ENCODE data around the gene ALOX15B.

- TF ChIP-seq, protein P1, sequence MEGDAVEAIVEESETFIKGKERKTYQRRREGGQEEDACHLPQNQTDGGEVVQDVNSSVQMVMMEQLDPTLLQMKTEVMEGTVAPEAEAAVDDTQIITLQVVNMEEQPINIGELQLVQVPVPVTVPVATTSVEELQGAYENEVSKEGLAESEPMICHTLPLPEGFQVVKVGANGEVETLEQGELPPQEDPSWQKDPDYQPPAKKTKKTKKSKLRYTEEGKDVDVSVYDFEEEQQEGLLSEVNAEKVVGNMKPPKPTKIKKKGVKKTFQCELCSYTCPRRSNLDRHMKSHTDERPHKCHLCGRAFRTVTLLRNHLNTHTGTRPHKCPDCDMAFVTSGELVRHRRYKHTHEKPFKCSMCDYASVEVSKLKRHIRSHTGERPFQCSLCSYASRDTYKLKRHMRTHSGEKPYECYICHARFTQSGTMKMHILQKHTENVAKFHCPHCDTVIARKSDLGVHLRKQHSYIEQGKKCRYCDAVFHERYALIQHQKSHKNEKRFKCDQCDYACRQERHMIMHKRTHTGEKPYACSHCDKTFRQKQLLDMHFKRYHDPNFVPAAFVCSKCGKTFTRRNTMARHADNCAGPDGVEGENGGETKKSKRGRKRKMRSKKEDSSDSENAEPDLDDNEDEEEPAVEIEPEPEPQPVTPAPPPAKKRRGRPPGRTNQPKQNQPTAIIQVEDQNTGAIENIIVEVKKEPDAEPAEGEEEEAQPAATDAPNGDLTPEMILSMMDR (IDR thresholded peaks at IDR 0.05 in 2 of 3, conservative IDR thresholded peaks at IDR 0.05 in 1 of 3; ENCODE audit: control insufficient read depth in 2 of 3, extremely low read depth in 1 of 3, insufficient read depth in 1 of 3, low read depth in 3 of 3, low read length in 3 of 3) = no peak
- TF ChIP-seq REST (IDR thresholded peaks at IDR 0.05; ENCODE audit: low read depth, low read length) (no peak), GABPA (IDR thresholded peaks at IDR 0.05; ENCODE audit: low read depth) (no peak), NR2C2 (IDR thresholded peaks at IDR 0.05; ENCODE audit: borderline replicate concordance, control insufficient read depth, insufficient read length, low read depth) (no peak), JUNB (IDR thresholded peaks at IDR 0.05) (no peak), YY1 (IDR thresholded peaks at IDR 0.05; ENCODE audit: low read depth, low read length) (no peak)
- TF ChIP-seq, protein P2, sequence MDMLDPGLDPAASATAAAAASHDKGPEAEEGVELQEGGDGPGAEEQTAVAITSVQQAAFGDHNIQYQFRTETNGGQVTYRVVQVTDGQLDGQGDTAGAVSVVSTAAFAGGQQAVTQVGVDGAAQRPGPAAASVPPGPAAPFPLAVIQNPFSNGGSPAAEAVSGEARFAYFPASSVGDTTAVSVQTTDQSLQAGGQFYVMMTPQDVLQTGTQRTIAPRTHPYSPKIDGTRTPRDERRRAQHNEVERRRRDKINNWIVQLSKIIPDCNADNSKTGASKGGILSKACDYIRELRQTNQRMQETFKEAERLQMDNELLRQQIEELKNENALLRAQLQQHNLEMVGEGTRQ (IDR thresholded peaks at IDR 0.05; ENCODE audit: borderline replicate concordance, low read depth, low read length) = no peak
Measured at GRCh38 chr17:8005967-8006730, 32.7 kb upstream of the ALOX15B start.
